Fibroblast of skin of left biceps (primary cell): ENCODE results near the gene RBMX.
A peak's percentile ranks its signal among the peaks of the same experiment; 100 is the strongest.
"Not testable (repeated sequence)": the region's sequence is repeated elsewhere in the genome, so short reads cannot be mapped to it uniquely, and the experiment has no call there.

Source experiments
- DNase-seq, 2 experiments: peaks; one replicate each; pipeline ENCODE4 v3.0.0-alpha.2; 2013; ENCODE audit warnings: low read depth in 2 of 2

The RBMX gene

DNA sequence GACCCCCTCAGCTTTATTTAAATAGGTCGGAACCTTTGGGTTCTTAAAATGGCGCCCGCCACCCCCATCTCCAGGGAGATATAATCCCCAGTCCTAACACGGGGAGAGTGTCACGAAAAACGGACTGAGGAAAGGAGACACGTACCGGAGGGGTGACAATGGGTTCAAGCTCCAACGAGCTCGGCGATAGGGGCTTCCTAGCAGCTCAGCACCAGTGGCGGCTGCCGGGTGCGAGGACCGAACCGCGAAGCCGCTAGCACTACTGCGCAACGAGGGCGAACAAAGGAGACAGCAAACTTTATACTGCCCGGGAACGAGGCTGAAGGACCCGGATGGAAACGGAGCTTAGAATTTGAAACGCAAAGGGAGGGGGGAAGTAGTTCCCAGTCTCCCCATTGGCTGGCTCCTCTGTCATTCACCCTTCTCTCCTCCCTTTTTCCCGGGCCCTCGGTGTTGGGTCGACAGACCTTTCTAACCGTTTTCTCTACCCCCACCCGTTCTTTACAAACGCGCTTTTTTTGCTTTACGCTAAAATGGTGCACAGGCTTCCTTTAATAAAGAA lies at the start of gene RBMX:
RBMX (minus strand) TSS at position 274 of the 562 bp plus-strand sequence. CDS start 1,298 bp downstream, outside the sequence.
- peak; percentile 88 to 89 for DNase-seq

DNA sequence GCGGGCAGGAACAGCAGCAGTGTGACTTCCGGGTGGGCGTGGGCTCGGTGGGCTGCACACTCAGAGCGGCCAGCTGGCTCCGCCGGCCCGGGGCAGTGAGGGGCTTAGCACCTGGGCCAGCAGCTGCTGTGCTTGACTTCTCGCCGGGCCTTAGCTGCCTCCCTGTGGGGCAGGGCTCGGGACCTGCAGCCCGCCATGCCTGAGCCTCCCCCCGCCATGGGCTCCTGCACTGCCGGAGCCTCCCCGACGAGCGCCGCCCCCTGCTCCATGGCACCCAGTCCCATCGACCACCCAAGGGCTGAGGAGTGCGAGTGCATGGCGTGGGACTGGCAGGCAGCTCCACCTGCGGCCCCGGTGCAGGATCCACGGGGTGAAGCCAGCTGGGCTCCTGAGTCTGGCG lies 40.9 kb upstream of the RBMX start:
- DNase-seq, result not testable (repeated sequence)

DNA sequence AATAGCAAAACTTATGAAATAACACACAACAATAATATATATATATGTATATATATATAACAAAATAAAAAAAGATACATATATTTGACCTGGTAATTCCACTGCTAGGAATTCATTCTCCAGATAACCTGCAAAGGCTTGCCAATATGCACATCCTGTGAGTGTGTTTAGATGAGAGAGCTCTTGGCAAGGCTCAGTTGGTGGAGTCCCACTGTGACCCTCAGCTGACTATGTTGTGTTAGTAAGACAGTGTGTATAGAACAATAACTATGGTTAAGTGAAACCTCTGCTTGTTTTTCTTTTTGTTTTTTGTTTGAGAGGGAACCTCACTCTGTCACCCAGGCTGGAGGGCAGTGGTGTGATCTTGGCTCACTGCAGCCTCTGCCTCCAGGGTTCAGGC lies 39.5 kb upstream of the RBMX start:
- DNase-seq, result no peak

DNA sequence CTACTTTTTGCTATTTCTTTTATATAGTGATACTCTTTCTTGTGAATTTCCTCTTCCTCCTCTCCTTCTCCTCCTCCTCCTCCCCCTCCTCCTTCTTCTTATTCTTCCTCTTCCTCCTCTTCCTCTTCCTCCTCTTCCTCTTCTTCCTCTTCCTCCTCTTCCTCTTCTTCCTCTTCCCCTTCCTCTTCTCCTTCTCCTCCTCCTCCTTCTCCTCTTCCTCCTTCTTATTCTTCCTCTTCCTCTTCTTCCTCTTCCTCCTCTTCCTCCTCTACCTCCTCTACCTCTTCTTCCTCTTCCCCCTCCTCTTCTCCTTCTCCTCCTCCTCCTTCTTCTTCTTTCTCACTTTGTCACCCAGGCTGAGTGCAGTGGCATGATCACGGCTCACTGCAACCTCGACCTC lies 36.3 kb upstream of the RBMX start:
- DNase-seq, result no peak

- DNase-seq, result not testable (repeated sequence)
Observed at GRCh38 chrX:136911661-136912060, 31.1 kb upstream of the RBMX start.

DNA sequence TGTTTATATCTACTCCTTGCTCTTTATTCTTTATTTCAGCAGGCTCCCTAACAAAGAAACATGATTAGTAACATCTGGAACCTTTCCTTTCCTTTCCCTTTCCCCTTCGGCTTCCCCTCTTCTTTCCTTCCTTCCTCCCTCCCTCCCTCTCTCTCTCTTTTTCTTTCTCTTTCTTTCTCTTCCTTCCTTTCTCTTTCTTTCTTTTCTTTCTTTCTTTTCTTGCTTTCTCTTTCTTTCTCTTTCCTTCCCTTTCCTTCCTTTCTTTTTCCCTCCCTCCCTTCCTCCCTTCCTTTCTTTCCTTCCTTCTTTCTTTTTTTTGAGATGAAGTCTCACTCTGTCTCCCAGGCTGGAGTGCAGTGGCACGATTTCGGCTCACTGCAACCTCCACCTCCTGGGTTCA lies 30.7 kb upstream of the RBMX start:
- DNase-seq, result no peak

DNA sequence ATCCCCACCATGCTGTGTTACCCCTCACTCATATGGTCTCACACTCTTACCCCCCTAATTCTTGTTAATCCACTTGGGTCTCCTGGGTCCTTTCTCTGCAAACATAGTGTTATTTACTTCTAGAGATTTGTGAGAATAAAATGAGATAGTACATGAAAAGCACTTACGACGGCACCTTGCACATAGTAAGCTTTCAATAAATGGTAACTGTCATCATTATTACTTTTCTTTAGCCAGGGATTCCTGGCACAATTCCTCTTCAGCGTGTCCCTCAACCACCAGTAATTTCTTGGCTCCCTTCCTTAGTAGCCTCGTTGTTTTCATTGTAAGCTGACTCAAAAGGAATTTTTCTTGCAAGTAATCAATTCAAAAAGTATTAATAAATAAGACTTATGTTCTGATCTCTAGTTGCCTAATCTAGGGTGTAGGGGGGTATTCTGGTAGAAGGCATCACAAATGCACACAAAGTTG lies 30.1 kb upstream of the RBMX start:
- DNase-seq, result no peak

DNA sequence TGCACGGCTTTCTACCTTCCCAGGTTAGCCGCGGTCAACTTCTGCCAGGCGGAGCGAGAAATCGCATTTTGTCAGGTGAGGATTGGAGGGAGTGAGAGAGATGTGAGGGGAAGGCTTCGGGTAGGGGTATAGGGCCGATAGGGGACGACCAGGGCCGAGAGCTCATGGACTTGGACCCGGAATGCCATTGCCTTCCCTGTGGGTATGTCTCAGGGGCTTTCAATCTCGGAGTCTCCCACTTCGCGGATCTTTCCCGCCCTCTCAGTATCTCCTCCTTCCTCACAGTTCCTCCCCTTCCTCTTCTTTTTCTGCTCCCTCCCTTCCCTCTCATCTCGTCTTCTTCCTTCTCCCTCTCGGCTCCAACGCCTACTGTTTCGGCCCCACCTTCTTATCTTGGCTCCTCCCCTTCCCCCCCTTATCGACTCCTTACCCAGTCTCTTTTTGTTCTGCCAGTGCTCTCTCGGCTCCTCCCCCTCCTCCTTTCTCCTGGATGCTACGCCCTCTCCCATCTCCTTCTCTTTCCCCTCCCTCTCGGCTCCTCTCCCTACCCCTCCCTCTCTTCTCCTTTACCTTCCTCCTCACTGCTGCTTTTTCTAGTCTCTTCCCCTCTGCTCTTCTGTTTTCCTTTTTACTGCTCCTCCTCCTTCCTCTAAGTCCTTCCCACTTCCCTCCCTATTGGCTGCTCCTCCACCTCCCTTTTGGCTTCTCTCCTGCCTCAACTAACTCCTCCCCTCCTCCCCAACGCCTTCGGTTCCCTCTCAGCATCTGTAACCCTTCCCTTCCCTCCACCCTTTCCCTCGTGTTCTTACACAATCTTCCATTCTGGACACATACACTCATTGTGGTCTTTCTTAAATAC lies 29.4 kb upstream of the RBMX start:
- peak; percentile 81 to 85 for DNase-seq

DNA sequence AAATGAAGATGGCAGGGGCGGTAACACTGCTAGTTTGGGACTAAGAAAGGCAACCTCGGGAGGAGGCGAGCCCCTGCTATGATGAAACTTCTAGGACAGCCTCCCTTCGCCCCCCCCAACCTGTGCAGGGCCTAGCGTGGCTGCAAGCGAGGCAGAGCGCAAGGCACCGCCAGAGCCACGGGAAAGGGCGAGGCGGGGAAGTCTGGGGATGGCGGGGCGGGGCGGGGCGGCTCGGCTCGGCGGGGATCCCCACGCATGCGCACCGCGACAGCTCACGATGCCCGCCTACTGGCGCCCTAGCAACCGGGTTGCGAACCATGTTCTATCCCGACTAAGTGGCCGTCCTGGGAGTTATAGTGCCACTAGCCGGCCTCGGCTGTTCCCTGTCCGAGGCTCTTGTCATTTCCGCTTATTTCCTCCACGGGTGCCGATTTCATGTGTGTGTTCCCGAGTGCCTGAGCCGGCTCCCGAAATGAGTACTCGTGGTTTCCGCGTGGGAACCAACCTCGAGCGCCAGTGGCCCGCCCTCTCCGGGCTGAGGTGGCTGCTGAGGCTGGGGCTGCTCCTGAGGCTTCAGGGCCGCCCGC lies 28.7 kb upstream of the RBMX start:
- peak; percentile 54 to 56 for DNase-seq

DNA sequence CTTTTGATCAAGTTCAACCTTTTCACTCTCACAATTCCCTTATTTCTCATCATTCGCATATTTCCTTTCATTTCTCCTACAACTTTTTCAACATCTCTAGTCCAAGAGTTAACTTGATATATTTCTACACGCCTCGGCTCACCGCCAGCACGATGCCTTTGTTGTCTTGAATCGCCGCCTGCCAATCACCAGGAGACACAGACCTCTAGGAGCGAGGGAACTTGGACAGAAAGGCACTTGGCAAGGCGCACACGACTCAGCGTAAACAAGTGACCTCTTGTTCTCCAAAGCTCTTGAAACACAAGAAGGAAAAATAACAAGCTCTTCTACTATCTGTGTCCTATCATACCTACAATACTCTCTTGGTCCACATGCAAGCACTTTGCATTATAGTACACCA lies 27.1 kb upstream of the RBMX start:
- DNase-seq, result no peak

- DNase-seq, result no peak
Observed at GRCh38 chrX:136906921-136907510, 26.5 kb upstream of the RBMX start.

DNA sequence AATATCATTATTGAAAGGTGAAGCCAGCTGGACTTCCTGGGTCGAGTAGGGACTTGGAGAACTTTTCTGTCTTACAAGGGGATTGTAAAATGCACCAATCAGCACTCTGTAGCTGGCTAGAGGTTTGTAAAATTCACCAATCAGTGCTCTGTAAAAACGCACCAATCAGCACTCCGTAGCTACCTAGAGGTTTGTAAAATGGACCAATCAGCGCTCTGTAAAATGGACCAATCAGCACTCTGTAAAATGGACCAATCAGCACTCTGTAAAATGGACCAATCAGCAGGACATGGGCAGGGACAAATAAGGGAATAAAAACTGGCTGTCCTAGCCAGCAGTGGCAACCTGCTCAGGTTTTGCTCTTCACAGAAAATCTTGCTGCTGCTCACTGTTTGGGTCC lies 23.5 kb upstream of the RBMX start:
- not testable (repeated sequence) for DNase-seq

- not testable (repeated sequence) for DNase-seq
Observed at GRCh38 chrX:136900071-136900470, 19.5 kb upstream of the RBMX start.

DNA sequence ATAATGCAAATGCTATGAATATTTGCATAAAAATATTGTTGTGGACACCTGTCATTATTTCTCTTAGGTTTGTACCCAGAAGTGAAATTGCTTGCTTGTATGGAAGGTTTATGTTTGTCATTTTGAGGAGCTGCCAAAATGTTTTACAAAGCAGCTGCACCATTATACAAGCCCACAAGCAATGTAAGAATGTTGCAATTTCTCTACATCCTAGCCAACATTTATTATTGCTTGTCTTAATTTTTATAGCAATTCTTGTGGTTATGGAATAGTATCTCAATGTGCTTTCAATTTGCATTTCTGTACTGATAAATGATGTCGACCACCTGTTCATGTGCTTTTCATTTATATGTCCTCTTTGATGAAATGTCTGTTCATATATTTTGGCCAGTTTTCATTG lies 18.7 kb upstream of the RBMX start:
- peak; percentile 39 for DNase-seq

DNA sequence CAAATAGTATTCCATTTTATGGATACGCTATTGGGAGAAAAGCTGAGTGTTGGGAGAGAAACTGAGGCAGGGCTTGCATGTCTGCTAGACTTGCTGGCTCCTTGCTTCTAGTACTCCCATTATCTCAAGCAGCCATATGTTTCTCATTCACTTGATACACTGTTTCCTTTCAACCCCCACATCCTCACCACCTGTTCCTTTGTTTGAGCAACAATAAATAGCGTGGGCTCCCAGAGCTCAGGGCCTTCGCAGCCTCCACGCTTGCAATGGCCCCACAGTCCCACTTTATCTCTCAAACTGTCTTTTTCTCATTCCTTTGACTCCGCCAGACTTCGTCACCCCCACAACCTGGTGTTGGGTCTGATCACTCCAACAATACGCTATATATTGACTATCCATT lies 18.2 kb upstream of the RBMX start:
- not testable (repeated sequence) for DNase-seq

GRCh38 chrX:136896121-136896914 lies 15.8 kb upstream of the RBMX start:
- DNase-seq, result no peak

DNA sequence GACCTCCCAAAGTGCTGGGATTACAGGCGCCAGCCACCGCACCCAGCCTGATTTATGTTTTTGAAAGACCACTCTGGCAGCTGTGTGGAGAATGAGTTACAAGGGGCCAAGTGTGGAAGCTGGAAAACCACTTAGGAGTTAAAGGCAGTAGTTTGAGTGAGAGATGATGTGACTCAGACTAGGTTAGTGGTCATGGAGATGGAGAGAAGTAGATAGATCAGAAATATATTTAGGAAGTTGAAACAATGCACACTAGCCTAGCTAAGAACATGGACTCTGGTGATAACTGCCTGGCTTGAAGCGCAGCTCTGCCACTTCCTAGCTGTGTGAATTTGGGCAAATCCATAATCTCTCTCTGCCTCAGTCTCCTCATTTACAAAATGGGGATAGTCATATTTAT lies 11.9 kb upstream of the RBMX start:
- DNase-seq, result no peak

GRCh38 chrX:136890596-136890995 lies 10.1 kb upstream of the RBMX start:
- DNase-seq, result not testable (repeated sequence)

- DNase-seq, result no peak
Observed at GRCh38 chrX:136889269-136889668, 8.7 kb upstream of the RBMX start.

- no peak for DNase-seq
Observed at GRCh38 chrX:136880003-136880451, 498 bp downstream of the RBMX start.

- no peak for DNase-seq
Observed at GRCh38 chrX:136879001-136879687, 1.4 kb downstream of the RBMX start.
